MM.1S (cell line): ENCODE measurements around the gene ATP8B1.

Source experiments
- DNase-seq: peaks from one replicate; pipeline ENCODE4 v3.0.0-alpha.2; 2015
- H2AFZ ChIP-seq: fragments of 300-600 bp; sonication (generic); 2 replicates; pipeline ENCODE4 v1.6.0; 2016; ENCODE audit warnings: antibody characterized with exemption, low read length
- H3F3A ChIP-seq: fragments of 300-600 bp; sonication (generic); 2 replicates; pipeline ENCODE4 v1.6.1; 2016; ENCODE audit warnings: mild to moderate bottlenecking, antibody characterized with exemption, low read length, moderate library complexity, mixed read lengths; ENCODE audit not compliant: insufficient read depth
- H3K27ac ChIP-seq: fragments of 300-600 bp; sonication (generic); 2 replicates; pipeline ENCODE4 v1.5.1; 2016; ENCODE audit warnings: mild to moderate bottlenecking, low read length
- H3K27me3 ChIP-seq: fragments of 300-600 bp; sonication (generic); replicated peaks from 2 replicates; pipeline ENCODE4 v1.6.0; 2016; ENCODE audit warnings: low read length; ENCODE audit not compliant: insufficient read depth
- H3K36me3 ChIP-seq: fragments of 300-600 bp; sonication (generic); replicated peaks from 2 replicates; pipeline ENCODE4 v1.6.1; 2016; ENCODE audit warnings: mild to moderate bottlenecking, low read length, mixed read lengths; ENCODE audit not compliant: insufficient read depth
- H3K4me1 ChIP-seq: fragments of 300-600 bp; sonication (generic); 2 replicates; pipeline ENCODE4 v1.6.1; 2016; ENCODE audit warnings: low read length, mixed read lengths
- H3K4me2 ChIP-seq: fragments of 300-600 bp; sonication (generic); 2 replicates; pipeline ENCODE4 v1.6.0; 2016; ENCODE audit warnings: low read depth, low read length
- H3K4me3 ChIP-seq: fragments of 300-600 bp; sonication (generic); 2 replicates; pipeline ENCODE4 v1.5.1; 2016; ENCODE audit warnings: low read length, mixed read lengths
- H3K79me2 ChIP-seq: fragments of 300-600 bp; sonication (generic); 2 replicates; pipeline ENCODE4 v1.6.1; 2016; ENCODE audit warnings: mixed run types, low read length, mixed read lengths
- H3K9ac ChIP-seq: fragments of 300-600 bp; sonication (generic); 2 replicates; pipeline ENCODE4 v1.6.1; 2016; ENCODE audit warnings: low read length, mixed read lengths
- H3K9me2 ChIP-seq: fragments of 300-600 bp; sonication (generic); replicated peaks from 2 replicates; pipeline ENCODE4 v1.6.1; 2016; ENCODE audit warnings: mild to moderate bottlenecking, low read length, mixed read lengths; ENCODE audit not compliant: insufficient read depth
- H3K9me3 ChIP-seq: fragments of 300-600 bp; sonication (generic); replicated peaks from 2 replicates; pipeline ENCODE4 v1.6.1; 2016; ENCODE audit warnings: mild to moderate bottlenecking, low read length, mixed read lengths; ENCODE audit not compliant: insufficient read depth
- H4K20me1 ChIP-seq: fragments of 300-600 bp; sonication (generic); 2 replicates; pipeline ENCODE4 v1.6.1; 2016; ENCODE audit warnings: mild to moderate bottlenecking, low read length, moderate library complexity, mixed read lengths; ENCODE audit not compliant: insufficient read depth
- EZH2 ChIP-seq: fragments of 300-600 bp; sonication (generic); optimal IDR thresholded peaks from 2 replicates; pipeline ENCODE3; 2017; ENCODE audit warnings: low read depth, mild to moderate bottlenecking, antibody characterized with exemption, low read length, mixed read lengths
- EZH2phosphoT487 ChIP-seq: fragments of 300-600 bp; sonication (generic); IDR thresholded peaks from 2 replicates; pipeline ENCODE4 v1.6.1; 2018; ENCODE audit warnings: antibody characterized with exemption, low read length
- TF ChIP-seq, protein P1 (sequence below): fragments of 300-600 bp; sonication (generic); IDR thresholded peaks from 2 replicates; pipeline ENCODE4 v1.5.1; 2016; ENCODE audit warnings: antibody characterized with exemption, low read length, mixed read lengths

The ATP8B1 gene

DNA sequence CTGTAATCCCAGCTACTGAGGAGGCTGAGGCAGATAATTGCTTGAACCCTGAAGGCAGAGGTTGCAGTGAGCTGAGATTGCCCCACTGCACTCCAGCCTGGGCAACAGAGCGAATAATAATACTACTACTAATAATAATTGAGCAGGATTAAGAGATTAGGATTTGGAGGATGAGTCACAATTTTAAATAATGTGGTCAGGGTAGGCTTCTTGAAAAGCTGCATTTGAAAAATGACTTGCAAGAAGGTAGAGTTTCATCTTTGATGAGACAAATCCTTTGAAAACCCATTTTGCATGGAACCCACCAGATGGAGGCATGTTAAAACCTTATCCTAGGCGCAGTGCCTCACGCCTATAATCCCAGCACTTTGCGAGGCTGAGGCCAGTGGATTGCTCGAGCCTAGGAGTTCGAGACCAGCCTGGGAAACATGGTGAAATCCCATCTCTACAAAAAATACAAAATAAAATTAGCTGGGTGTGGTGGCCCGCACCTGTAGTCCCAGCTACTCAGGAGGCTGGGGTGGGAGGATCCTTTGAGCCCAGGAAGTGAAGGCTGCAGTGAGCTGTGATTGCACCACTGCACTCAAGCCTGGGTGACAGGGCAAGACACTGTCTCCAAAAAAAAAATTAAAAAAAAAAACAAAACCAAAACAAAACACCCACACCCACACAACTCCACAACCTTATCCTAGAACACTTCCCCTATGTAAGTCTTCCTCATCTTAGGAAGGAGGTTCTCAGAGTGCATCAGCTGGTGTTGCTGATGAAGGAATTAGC lies 3.3 kb upstream of the ATP8B1 start:
- Histone ChIP-seq H3K4me3 (no peak overlapping the region), H3K36me3 (no peaks in the 10 kb centered on the region), H2AFZ (no peak overlapping the region), H3K4me2 (no peak overlapping the region), H3K9me3 (no peaks in the 10 kb centered on the region), H3K9ac (no peak overlapping the region), H3K79me2 (no peaks in the 10 kb centered on the region), H3K27ac (no peak overlapping the region), H3F3A (no peaks in the 10 kb centered on the region), H3K4me1 (no peaks in the 10 kb centered on the region), H3K27me3 (peaks cover 22% of the 10 kb centered on the region), H4K20me1 (no peaks in the 10 kb centered on the region), H3K9me2 (no peaks in the 10 kb centered on the region)
- TF ChIP-seq, protein P1, sequence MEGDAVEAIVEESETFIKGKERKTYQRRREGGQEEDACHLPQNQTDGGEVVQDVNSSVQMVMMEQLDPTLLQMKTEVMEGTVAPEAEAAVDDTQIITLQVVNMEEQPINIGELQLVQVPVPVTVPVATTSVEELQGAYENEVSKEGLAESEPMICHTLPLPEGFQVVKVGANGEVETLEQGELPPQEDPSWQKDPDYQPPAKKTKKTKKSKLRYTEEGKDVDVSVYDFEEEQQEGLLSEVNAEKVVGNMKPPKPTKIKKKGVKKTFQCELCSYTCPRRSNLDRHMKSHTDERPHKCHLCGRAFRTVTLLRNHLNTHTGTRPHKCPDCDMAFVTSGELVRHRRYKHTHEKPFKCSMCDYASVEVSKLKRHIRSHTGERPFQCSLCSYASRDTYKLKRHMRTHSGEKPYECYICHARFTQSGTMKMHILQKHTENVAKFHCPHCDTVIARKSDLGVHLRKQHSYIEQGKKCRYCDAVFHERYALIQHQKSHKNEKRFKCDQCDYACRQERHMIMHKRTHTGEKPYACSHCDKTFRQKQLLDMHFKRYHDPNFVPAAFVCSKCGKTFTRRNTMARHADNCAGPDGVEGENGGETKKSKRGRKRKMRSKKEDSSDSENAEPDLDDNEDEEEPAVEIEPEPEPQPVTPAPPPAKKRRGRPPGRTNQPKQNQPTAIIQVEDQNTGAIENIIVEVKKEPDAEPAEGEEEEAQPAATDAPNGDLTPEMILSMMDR = no peak
- TF ChIP-seq EZH2 (no peak), EZH2phosphoT487 (no peak)
- DNase-seq = no peak

DNA sequence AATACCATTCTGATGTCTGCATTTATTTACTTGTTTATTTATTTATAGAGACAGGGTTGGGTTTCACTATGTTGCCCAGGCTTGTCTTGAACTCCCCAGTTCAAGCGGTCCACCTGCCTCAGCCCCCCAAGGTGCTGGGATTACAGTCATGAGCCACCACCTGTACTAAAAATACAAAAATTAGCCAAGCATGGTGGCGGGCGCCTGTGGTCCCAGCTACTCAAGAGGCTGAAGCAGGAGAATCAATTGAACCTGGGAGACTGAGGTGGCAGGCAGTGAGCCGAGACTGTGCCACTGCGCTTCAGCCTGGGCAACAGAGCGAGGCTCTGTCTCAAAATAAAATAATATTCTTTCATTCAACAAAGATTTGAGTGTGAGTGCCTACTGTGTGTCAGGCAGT lies 2.0 kb upstream of the ATP8B1 start:
- Histone ChIP-seq H3K9ac (no peak overlapping the region), H3F3A (no peaks in the 10 kb centered on the region), H3K36me3 (no peaks in the 10 kb centered on the region), H3K4me1 (no peaks in the 10 kb centered on the region), H3K9me2 (no peaks in the 10 kb centered on the region), H3K79me2 (no peaks in the 10 kb centered on the region), H3K27me3 (peaks cover 26% of the 10 kb centered on the region), H2AFZ (no peak overlapping the region), H3K4me2 (no peak overlapping the region), H3K9me3 (no peaks in the 10 kb centered on the region), H4K20me1 (no peaks in the 10 kb centered on the region), H3K27ac (no peak overlapping the region), H3K4me3 (no peak overlapping the region)
- TF ChIP-seq EZH2phosphoT487 = no peak
- TF ChIP-seq, protein P1 = no peak
- no peak for TF ChIP-seq EZH2
- DNase-seq = no peak

DNA sequence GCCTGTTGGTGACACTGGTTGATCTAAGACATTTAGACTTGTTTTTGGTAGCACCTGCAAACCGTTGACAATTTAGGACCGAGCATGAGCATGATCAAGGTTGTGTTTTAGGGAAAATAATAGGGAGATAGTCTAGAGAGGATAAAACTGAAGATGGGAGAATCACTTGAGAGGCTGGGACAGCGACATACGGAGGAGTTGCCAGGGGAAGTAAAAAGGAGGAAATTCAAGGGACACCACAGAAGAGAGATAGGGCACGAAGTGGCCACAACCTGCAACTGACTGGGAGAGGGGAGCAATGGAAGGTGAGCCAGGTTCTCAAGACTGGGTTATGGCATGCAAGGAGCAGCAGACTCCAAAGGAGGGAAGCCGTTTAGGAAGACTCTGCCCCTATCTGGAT lies 1.4 kb upstream of the ATP8B1 start:
- H3K36me3 ChIP-seq = no peaks in the 10 kb centered on the region
- H3K27ac ChIP-seq = no peak overlapping the region
- H3K4me1 ChIP-seq = no peaks in the 10 kb centered on the region
- no peak overlapping the region for H3K4me2 ChIP-seq
- TF ChIP-seq EZH2 (no peak), EZH2phosphoT487 (no peak)
- TF ChIP-seq, protein P1 = no peak
- H3K27me3 ChIP-seq = peaks cover 26% of the 10 kb centered on the region
- H3F3A ChIP-seq = no peaks in the 10 kb centered on the region
- H3K9me3 ChIP-seq = no peaks in the 10 kb centered on the region
- no peaks in the 10 kb centered on the region for H4K20me1 ChIP-seq
- no peak overlapping the region for H3K4me3 ChIP-seq
- no peak overlapping the region for H3K9ac ChIP-seq
- no peak for DNase-seq
- no peak overlapping the region for H2AFZ ChIP-seq
- H3K9me2 ChIP-seq = no peaks in the 10 kb centered on the region
- H3K79me2 ChIP-seq = no peaks in the 10 kb centered on the region
